Small intestine (tissue), 7 donors: ENCODE measurements around the gene EZH2. TPM values are rescaled to one million over a fixed set of nuclear protein-coding genes. Genes with fewer than 3 reads are reported as not detected.

Experiments used
- DNase-seq, 2 donors: peaks; one replicate each; pipeline versions ENCODE4 v3.0.0 to v3.0.0-alpha.2; 2013
- FAIRE-seq: peaks from 2 replicates; lab custom pipeline; 2012; peaks lifted over from hg19 to GRCh38; lab: Jason Lieb, UNC
- H3K27ac ChIP-seq, 3 donors: one replicate each; pipeline ENCODE4 v1.5.1; 2013; ENCODE audit warnings: low read length in 2 of 3, mild to moderate bottlenecking in 2 of 3, control low read depth in 1 of 3, inconsistent platforms in 1 of 3, low read depth in 1 of 3, moderate library complexity in 1 of 3
- H3K27me3 ChIP-seq, 3 donors: one replicate each; pipeline ENCODE4 v1.6.1; 2013; ENCODE audit warnings: low read length in 3 of 3, inconsistent platforms in 1 of 3; ENCODE audit not compliant: control insufficient read depth in 3 of 3, insufficient read depth in 3 of 3
- H3K36me3 ChIP-seq, 3 donors: one replicate each; pipeline ENCODE4 v1.6.1; 2013; ENCODE audit warnings: low read length in 3 of 3, inconsistent platforms in 1 of 3, low read depth in 1 of 3, mild to moderate bottlenecking in 1 of 3, moderate library complexity in 1 of 3; ENCODE audit not compliant: control insufficient read depth in 3 of 3, insufficient read depth in 2 of 3
- H3K4me1 ChIP-seq, 3 donors: one replicate each; pipeline ENCODE4 v1.6.1; 2013; ENCODE audit warnings: low read length in 2 of 3, inconsistent platforms in 1 of 3, low read depth in 1 of 3, mild to moderate bottlenecking in 1 of 3, moderate library complexity in 1 of 3; ENCODE audit not compliant: control insufficient read depth in 3 of 3, insufficient read depth in 2 of 3
- H3K4me3 ChIP-seq, 3 donors: one replicate each; pipeline ENCODE4 v1.5.1; 2013; ENCODE audit warnings: low read length in 3 of 3, control low read depth in 1 of 3, inconsistent platforms in 1 of 3, low read depth in 1 of 3, mild to moderate bottlenecking in 1 of 3, moderate library complexity in 1 of 3
- H3K9me3 ChIP-seq, 2 donors: one replicate each; pipeline ENCODE4 v1.6.1; 2013; ENCODE audit warnings: low read depth in 1 of 2, low read length in 1 of 2; ENCODE audit not compliant: control insufficient read depth in 2 of 2, insufficient read depth in 1 of 2
- WGBS, 3 donors: extraction: QIAGEN DNeasy Blood & Tissue Kit; methylation state at CpG; one replicate each; pipeline ENCODE4 v1.1.7; 2013; 5-methylcytosine and 5-hydroxymethylcytosine counted together
- polyA plus RNA-seq, 4 donors: library from polyadenylated mRNA; stranded (reverse) in 3 of 4; unstranded in 1 of 4; fragments of 200-250 nt in 3 of 4; fragments of 120-200 nt in 1 of 4; gene quantifications; one replicate each; pipeline versions ENCODE4 v1.2.1 to v1.2.3, GENCODE V29; 2013
- donor health status: healthy with polysubstance abuse.
- donor health status: control.
- donor health status: control.
- donor health status: Bipolar disorder and iron deficiency.
- donor health status: healthy.

EZH2 gene
- polyA plus RNA-seq, 4 donors: 5.4 to 17.6 (median 10.9) TPM

- Histone ChIP-seq H3K4me3 (no peak overlapping the region), H3K36me3 (peaks cover 0 to 1% (median 0%) of the 10 kb centered on the region in 3 donors), H3K27ac (no peak overlapping the region), H3K4me1 (no peaks in the 10 kb centered on the region), H3K27me3 (no peaks in the 10 kb centered on the region), H3K9me3 (no peaks in the 10 kb centered on the region)
- WGBS, 3 donors: 81 to 84% (median 83%) methylated on average over 9 of the region's 9 CpGs
- no peak for FAIRE-seq
- DNase-seq: no peak
Observed at GRCh38 chr7:148847815-148848734, 36.0 kb downstream of the EZH2 start.

DNA sequence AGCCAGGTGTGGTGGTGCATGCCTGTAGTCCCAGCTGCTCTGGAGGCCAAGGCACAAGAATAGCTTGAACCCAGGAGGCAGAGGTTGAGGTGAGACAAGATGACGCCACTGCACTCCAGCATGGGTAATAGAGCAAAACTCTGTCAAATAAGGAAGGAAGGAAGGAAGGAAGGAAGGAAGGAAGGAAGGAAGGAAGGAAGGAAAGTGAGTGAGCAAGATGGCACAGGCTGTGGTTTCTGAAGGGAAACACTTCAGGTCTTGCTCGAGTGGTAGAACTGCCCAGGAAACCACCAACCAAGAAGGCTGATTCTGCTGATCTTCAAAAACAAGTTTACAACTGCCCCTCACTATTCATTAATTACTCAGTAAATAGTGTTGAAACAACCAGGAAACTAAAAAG lies 45.2 kb downstream of the EZH2 start:
- H3K27me3 ChIP-seq: no peaks in the 10 kb centered on the region
- FAIRE-seq (no peak), DNase-seq (no peak)
- WGBS, 3 donors: 62 to 81% (median 78%) methylated on average over 2 of the region's 2 CpGs
- no peak overlapping the region for H3K27ac ChIP-seq
- no peaks in the 10 kb centered on the region for H3K9me3 ChIP-seq
- no peak overlapping the region for H3K4me3 ChIP-seq
- peaks cover 0 to 2% (median 0%) of the 10 kb centered on the region in 3 donors for H3K36me3 ChIP-seq
- H3K4me1 ChIP-seq: no peaks in the 10 kb centered on the region

DNA sequence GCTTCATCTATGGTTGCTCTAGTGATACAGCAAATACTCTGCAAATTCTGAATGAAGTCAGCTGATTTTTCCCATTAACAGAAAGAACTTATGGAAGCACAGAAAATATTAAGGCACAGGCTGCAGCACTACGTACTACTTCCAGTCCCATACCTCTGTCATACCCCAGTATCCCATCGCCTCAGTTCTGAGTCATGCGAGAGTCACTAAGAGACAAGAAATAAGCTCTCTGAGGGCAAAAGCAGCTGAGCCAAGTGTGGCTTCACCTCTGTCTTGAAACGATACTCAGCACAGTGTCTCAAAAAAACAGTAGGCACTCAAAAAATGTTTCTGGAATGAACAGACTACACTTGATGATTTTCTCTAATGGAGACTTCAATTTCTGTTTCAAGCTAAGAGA lies 48.2 kb downstream of the EZH2 start:
- H3K36me3 ChIP-seq: peaks cover 0 to 4% (median 0%) of the 10 kb centered on the region in 3 donors
- no peaks in the 10 kb centered on the region for H3K4me1 ChIP-seq
- no peak overlapping the region for H3K4me3 ChIP-seq
- H3K9me3 ChIP-seq: no peaks in the 10 kb centered on the region
- DNase-seq: no peak
- H3K27ac ChIP-seq: no peak overlapping the region
- H3K27me3 ChIP-seq: no peaks in the 10 kb centered on the region
- 95 to 98% (median 96%) methylated on average over 4 of the region's 4 CpGs for WGBS, 3 donors
- no peak for FAIRE-seq

DNA sequence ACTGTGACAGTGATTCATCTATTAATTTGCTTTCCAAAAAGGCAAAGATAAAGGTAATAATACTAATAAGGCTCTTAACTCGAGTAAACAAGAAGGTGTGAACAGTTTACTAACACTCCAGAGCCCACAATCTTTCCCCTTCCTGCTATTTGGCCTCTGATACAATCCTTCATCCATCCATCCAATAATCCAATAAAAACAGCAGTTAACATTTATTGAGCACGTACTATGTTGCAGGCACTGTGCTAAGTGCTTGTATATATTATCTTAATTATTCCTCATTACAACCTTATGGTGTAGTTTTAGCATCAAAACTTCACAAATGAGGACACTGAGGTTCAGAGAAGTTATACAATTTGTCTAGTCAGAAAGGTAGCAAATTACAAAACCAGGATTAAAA lies 49.5 kb downstream of the EZH2 start:
- Histone ChIP-seq H3K4me1 (no peaks in the 10 kb centered on the region), H3K9me3 (no peaks in the 10 kb centered on the region), H3K36me3 (peaks cover 0 to 8% (median 0%) of the 10 kb centered on the region in 3 donors), H3K27ac (no peak overlapping the region), H3K4me3 (no peak overlapping the region), H3K27me3 (no peaks in the 10 kb centered on the region)
- DNase-seq (no peak), FAIRE-seq (no peak)
- WGBS, 3 donors: 89 to 96% (median 92%) methylated on average over 2 of the region's 2 CpGs

DNA sequence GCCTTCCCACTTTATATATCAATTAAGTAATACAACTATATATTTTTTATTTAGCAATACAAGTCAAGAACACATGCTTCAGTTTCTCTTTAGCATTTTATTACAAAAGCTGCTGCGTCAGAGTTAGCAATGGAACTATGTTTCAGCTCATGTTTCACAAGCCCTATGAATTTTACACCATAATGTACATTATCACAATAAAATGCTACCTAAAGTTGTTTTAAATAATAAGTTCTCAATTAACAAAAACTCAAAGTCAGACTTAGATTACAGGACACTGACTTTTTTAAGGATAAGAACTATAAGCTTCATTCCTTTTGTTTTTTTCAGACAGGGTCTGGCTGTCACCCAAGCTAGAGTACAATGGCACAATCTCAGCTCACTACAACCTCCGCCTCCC lies 52.3 kb downstream of the EZH2 start:
- Histone ChIP-seq H3K27ac (no peak overlapping the region), H3K4me3 (no peak overlapping the region), H3K4me1 (no peaks in the 10 kb centered on the region), H3K9me3 (no peaks in the 10 kb centered on the region), H3K27me3 (no peaks in the 10 kb centered on the region), H3K36me3 (peaks cover 0 to 13% (median 2%) of the 10 kb centered on the region in 3 donors)
- DNase-seq: no peak
- 94 to 97% (median 97%) methylated on average over 2 of the region's 2 CpGs for WGBS, 3 donors
- FAIRE-seq: no peak

DNA sequence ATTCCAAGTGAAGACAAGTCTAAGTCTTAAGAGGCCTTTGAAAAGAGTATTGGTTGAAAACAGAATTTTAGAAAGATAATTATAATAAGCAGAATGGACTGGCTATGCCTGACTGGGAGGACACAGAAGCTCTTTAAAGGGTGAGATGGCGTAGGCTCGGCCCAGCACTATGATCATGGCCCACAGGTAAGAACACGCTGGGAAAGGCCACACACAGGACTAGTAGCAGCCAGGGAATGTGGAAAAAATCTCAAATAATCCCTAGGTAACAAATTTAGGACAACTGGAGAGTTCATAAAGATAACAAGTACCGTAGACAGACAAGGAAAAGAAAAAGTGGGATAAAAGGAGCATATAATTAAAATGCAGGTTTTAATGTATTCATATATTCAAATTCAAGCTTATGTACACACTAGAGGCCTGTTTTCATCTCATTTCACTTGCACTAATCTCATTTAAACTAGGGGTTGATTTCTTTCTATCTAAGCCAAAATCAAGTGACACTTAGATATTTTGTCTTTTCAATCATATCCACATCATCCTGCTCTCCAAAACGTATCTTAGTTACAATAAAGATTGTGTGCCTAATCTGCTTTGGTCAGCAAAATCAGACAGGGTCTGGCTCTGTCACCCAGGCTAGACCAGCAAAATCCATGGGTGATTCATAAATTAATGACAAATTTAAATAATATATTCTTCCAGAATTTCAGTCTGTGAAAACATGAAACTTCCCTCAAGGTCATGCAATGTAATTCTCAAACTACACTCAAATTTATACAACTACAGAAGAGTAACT lies 53.0 kb downstream of the EZH2 start:
- no peak for FAIRE-seq

GRCh38 chr7:148828965-148829364 lies 55.1 kb downstream of the EZH2 start:
- H3K4me3 ChIP-seq: no peak overlapping the region
- WGBS, 3 donors: 54 to 100% (median 84%) methylated on average over 1 of the region's 1 CpG
- no peak for FAIRE-seq
- no peaks in the 10 kb centered on the region for H3K9me3 ChIP-seq
- DNase-seq: no peak
- no peaks in the 10 kb centered on the region for H3K4me1 ChIP-seq
- no peak overlapping the region for H3K27ac ChIP-seq
- H3K27me3 ChIP-seq: no peaks in the 10 kb centered on the region
- peaks cover 2 to 13% (median 2%) of the 10 kb centered on the region in 3 donors for H3K36me3 ChIP-seq

More for the DNA sequence above, 53.0 kb downstream of the EZH2 start:
- H3K27ac ChIP-seq: no peak overlapping the region
- WGBS, 3 donors: 94 to 97% (median 95%) methylated on average over 5 of the region's 5 CpGs
- no peak overlapping the region for H3K4me3 ChIP-seq
- H3K27me3 ChIP-seq: no peaks in the 10 kb centered on the region
- H3K9me3 ChIP-seq: no peaks in the 10 kb centered on the region
- H3K4me1 ChIP-seq: no peaks in the 10 kb centered on the region
- H3K36me3 ChIP-seq: peaks cover 0 to 13% (median 2%) of the 10 kb centered on the region in 3 donors
- no peak for DNase-seq

DNA sequence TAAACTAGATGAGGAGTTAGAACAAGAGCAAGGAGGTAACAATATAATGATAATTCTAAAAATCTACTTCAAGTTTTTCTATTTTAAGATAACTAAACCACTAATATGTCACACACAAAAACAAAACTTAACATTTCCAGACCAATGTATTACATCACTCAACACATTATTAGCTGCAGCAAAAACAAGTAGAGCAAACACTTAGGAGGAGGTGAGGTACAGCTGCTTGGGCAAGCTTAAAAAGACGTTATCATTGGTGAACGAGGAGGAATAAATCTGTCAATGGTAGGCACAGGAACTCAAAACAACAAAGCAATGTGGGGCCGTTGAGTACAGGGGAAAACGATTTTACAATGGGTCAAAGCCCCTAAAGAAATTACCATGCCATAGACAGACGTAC lies 58.8 kb downstream of the EZH2 start:
- no peaks in the 10 kb centered on the region for H3K27me3 ChIP-seq
- no peak overlapping the region for H3K27ac ChIP-seq
- no peak overlapping the region for H3K4me3 ChIP-seq
- DNase-seq: no peak
- peaks cover 2 to 9% (median 2%) of the 10 kb centered on the region in 3 donors for H3K36me3 ChIP-seq
- H3K4me1 ChIP-seq: no peaks in the 10 kb centered on the region
- 76 to 84% (median 82%) methylated on average over 5 of the region's 5 CpGs for WGBS, 3 donors
- H3K9me3 ChIP-seq: no peaks in the 10 kb centered on the region
- no peak for FAIRE-seq
